Fibroblast of upper back skin (primary cell): ENCODE measurements around the gene SLAMF8.

Experiments
- DNase-seq: peaks from one replicate; pipeline ENCODE4 v3.0.0-alpha.2; 2013

The SLAMF8 gene

GRCh38 chr1:159826441-159827101 is at the start of gene SLAMF8:
Gene SLAMF8 (plus strand): TSS chr1:159826873. CDS start chr1:159826899, 26 bp downstream.
- no peak for DNase-seq

GRCh38 chr1:159778266-159778665 is 48.4 kb upstream of the SLAMF8 start:
- DNase-seq: no peak

DNA sequence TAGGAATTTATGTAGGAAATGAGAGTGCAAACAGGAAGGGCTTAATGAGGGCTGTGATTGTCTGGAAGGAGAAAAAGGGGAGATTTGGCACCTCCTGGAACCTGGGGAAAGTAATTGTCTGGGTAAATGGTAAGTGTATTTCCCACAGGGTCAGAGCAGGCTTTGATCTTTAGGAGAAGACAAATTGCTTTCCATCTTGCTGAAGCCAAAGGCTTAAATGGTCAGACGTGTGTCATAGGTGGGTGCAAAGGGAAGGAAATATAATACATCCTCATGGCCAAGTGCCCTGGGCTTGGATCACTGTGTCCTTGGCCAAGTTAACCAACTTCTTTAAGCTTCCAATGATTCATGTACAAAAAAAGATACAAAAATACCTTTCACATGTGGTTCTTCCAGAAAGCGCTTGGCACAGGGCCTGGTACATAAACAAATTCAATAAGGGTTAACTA is 47.2 kb upstream of the SLAMF8 start:
- DNase-seq: peak; percentile 76

- peak; percentile 98 for DNase-seq
These were observed 45.8 kb upstream of the SLAMF8 start, which contains the start of gene DUSP23 for GRCh38 chr1:159780583-159781582. Gene DUSP23 (plus strand): TSS chr1:159780962. CDS start chr1:159781101, 139 bp downstream.

- DNase-seq: no peak
These were observed 44.7 kb upstream of the SLAMF8 start for GRCh38 chr1:159781992-159782391.

GRCh38 chr1:159783724-159784123 is 42.9 kb upstream of the SLAMF8 start:
- DNase-seq: peak; percentile 38

DNA sequence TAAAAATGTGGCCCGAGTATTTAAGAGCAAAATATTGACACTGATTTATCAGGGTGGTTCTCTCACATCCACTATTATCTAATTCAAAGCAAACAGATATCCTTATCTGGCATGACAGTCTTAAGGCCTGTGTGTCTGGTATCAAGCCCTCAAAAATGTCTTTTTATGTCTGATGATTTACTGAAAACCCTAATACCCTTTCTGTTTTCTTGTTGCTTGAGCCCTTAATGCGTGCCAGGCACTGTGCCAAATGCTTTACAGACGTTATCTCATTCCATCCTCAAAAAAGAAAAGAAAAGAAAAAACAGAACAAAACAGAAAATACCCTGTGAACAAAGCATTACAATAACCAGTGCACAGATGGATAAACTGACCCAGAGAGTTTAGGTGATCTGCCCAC is 40.2 kb upstream of the SLAMF8 start:
- no peak for DNase-seq

GRCh38 chr1:159786966-159787365 is 39.7 kb upstream of the SLAMF8 start:
- DNase-seq: peak; percentile 12

GRCh38 chr1:159790237-159790917 is 36.3 kb upstream of the SLAMF8 start:
- DNase-seq: no peak

DNA sequence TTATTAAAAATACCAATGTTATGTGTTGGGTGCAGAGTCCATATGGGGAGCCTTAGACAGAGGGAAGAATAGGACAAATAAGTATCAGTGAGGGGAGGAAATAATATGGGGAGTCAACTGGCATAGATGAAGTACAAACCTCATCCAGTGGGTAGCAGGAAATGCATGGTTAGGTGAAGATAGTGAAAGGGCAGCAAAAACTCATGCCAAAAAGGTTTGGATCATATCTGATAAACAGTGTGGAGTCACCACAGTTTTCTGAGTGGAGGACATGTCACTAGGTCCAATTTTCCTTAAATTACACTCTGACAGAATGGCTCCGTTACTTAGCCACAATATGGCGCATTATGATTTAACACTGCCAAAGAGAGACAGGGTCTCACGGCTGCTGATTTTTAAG is 35.6 kb upstream of the SLAMF8 start:
- no peak for DNase-seq

DNA sequence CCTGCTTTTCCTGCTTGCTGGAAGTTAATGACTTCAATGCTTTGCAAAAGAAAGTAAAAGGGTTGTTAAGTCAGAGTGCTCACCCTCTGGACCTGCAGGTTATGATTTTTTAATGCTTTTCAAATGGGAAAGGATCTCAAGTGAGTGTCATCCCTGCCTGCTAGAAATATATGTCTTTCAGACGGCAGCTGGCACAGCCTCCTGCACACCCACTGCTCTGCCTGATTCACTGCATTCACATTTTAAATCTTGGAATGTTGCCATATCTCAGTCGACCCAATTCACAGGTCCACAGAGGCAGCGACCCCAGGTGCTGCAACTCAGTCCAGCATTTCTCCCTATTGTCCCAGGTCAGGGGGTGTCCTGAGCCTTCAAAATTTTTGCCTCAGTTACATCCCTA is 35.2 kb upstream of the SLAMF8 start:
- DNase-seq: no peak

DNA sequence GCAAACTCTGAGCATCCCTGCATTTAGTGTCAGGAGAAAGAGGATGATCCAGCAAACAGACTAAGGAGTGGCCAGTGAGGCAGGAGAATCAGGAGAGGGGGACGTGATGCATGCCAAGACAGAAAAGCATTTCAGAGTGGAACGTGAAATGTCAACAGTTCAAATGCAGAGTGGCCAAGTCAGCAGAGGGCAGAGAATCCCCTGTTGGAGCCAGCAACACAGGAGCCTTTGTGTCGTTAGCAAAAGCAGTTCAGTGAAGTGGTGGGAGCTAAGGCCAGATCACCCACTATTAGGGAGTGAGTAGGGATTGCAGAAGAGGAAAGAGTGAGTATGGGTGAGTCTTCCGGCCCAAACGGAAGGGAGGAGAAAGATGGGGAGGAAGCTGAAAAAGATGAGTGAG is 31.1 kb upstream of the SLAMF8 start:
- no peak for DNase-seq

DNA sequence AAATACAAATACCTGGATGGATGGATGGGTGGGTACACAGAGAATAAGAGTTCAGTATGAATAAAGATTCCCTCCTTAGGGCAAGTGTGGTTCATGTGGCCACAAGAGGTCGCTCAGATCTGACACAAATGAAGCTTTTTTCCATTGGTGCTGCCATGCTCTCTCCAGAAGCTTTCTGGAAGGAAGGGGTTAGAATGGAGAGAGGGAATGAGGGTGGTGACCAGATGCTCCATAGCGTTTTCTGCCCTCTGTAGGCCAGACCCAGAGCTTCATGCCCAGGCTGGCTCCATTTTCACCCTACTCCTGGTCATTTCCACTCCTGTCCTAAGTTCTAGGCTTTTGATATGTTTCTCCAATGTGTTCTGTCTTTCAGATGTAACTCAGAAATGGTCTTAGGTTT is 27.8 kb upstream of the SLAMF8 start:
- peak; percentile 83 for DNase-seq

- no peak for DNase-seq
These were observed 27.2 kb upstream of the SLAMF8 start for GRCh38 chr1:159799446-159799985.

DNA sequence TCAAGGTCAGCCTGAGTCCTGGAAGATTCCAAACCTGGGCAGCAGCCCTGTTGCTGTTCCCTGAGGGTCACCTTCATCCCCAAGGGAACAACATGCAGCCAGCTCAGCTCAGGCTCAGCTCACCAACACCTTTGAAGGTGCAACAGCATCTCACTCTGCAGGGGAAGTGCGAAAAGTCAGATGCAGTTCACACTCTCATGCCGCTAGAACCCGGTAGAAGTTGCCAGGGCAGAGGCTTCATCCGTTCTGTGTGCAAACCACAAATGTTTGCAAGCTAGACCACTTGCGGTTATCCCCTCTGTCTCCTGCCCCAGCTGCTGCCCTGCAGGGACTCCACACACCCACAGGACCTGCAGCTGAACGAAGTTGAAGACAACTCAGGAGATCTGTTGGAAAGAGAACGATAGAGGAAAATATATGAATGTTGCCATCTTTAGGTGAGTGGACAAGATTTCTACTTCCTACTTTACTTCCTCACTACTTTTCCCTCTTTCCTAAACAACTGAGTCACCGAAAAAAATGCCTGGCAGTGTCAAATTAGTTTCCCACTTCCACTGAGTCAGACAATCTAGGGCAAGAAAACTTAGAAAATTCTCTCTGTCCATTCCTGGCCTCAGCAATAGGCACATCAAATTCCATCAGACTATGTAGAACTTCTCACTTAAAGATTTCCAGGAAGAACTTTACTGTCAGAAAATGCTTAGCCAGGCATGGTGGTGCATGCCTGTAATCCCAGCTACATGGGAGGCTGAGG is 26.3 kb upstream of the SLAMF8 start:
- peak; percentile 8 for DNase-seq

DNA sequence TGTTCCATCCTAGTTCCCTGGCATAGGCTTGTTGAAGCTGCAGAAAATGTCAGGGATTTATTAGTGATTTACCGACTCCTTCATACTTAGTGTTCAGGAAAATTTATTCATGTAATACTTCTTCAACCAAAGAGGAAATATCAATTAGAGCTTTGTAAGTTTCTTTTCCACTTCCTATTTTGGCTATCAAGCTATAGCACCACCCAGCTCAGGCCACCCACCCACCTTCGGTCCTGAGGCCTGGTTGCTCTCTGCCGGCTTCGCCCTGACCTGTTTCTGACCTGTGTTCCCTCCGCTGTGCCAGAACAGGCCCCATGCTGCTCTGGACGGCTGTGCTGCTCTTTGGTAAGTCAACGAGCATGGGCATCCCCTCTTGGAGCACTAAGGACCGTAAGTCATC is 24.6 kb upstream of the SLAMF8 start, which contains the start of gene FCRL6:
Gene FCRL6 (plus strand): TSS at position 250 of the 400 bp plus-strand sequence. CDS start 65 bp downstream, at position 315.
- no peak for DNase-seq

DNA sequence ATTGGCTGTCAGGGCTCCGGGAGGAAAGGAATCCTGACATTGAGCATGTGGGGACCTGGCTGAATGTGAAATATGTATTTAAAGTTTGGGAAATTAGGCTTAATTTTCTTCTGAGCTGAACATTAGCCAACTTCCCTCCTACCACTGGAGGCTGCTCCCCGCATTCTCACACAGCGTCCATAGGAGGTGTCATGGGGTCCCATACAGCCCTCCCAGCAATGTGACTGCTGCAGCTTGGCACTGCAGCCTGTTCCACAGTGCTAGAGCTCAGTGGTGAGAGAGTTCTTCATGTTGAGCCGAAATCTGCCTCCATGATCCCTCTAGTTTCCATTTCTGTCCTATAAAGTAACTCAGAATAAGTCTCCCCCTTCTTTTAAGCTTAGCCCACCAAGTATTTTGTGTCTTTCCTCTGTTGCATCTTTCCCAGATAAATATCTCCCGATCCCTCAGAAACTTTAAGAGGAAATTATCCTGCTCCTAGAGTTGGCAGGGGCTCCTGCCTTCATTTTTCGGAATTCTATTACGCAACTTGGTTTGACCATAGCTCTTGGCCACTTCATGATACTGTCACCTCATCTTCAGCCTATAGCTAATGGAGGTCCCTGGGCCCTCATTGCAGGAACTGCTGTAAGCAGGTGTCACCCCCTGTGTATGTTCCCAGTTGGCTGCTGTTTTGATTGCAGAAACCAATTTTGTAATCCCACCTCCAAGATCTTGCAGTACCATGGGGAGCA is 22.6 kb upstream of the SLAMF8 start:
- DNase-seq: no peak

DNA sequence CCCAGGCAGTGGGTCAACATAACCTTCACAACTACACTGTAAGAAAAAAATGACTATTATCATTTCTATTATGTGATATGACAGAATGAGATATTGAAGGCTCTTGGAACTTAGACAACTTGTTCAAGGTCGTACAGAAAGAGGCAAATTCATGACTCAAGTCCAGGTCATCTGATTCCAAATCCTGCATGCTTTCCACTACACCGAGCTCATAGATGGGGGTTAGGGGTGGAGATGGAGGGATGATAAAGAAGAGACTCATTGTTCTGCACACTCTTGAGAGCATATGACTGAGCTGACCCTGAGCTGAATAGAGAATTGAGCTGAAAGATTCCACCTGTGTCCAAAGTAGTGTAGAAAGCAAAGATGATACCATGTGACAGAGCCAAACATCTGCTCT is 21.7 kb upstream of the SLAMF8 start:
- peak; percentile 30 for DNase-seq

GRCh38 chr1:159815926-159816325 is 10.7 kb upstream of the SLAMF8 start:
- DNase-seq: no peak

DNA sequence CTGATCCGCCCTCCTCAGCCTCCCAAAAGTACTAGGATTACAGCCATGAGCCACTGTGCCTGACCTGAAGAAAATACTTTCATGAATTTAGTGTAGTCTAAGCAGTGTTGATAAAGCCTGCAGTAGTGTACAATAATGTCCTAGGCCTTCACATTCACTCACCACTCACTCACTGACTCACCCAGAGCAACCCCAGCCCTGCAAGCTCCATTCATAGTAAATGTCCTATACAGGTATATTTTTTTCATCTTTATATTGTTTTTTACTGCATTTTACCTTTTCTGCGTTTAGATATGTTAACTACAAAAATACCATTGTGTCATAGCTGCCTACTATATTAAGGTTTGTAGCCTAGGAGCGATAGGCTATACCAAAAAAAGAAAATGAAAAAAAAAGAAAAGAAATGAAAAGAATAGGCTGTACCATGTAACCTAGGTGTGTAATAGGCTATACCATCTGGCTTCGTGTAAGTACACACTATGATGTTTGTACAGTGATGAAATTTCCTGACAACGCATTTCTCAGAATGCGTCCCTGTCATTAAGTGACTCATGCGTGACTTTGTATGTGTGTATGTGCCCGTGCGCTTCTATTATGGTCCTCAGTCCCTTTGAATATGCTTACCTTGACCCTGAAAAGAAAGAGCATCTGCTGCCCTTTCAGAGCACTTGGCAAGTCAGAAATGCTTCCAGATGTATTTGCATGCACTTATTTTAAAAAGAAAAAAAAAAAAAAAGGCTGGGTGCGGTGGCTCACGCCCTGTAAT is 9.2 kb upstream of the SLAMF8 start:
- peak; percentile 25 for DNase-seq
